Keratinocyte (primary cell): Measurements from ENCODE around the gene LRP1B. TPM values are rescaled to one million over a fixed set of nuclear protein-coding genes. Genes with fewer than 3 reads are reported as not detected.

Experiments
- DNase-seq: peaks from one replicate; pipeline ENCODE4 v3.0.0-alpha.2; 2011; ENCODE audit warnings: low read depth, missing footprints, low spot score
- FAIRE-seq: peaks from 2 replicates; lab custom pipeline; 2011; peaks lifted over from hg19 to GRCh38; lab: Jason Lieb, UNC
- H2AFZ ChIP-seq: 2 replicates; pipeline ENCODE4 v1.6.0; 2012; ENCODE audit warnings: low read length, control low read depth, inconsistent platforms; ENCODE audit not compliant: control insufficient read depth
- H3K27ac ChIP-seq: 2 replicates; pipeline ENCODE4 v1.5.1; 2011; ENCODE audit warnings: low read length; ENCODE audit not compliant: control insufficient read depth, insufficient read depth
- H3K27me3 ChIP-seq: 3 replicates; pipeline ENCODE4 v1.6.0; 2011; ENCODE audit warnings: low read length; ENCODE audit not compliant: control insufficient read depth, insufficient read depth; ENCODE audit errors: extremely low read depth
- H3K36me3 ChIP-seq, 2 experiments: 2 replicates in 1 of 2; 3 replicates in 1 of 2; pipeline ENCODE4 v1.5.1; 2011; ENCODE audit warnings: low read length in 2 of 2, mild to moderate bottlenecking in 1 of 2; ENCODE audit not compliant: control insufficient read depth in 2 of 2, insufficient read depth in 2 of 2; ENCODE audit errors: extremely low read depth in 1 of 2
- H3K4me1 ChIP-seq: 3 replicates; pipeline ENCODE4 v1.5.1; 2011; ENCODE audit warnings: low read length; ENCODE audit not compliant: control insufficient read depth, insufficient read depth; ENCODE audit errors: extremely low read depth
- H3K4me2 ChIP-seq: 3 replicates; pipeline ENCODE4 v1.6.0; 2011; ENCODE audit warnings: low read depth, low read length; ENCODE audit not compliant: control insufficient read depth, insufficient read depth; ENCODE audit errors: extremely low read depth
- H3K4me3 ChIP-seq, 3 experiments: fragments of 200-600 bp in 1 of 3; sonication (generic) in 1 of 3; 2 replicates in 2 of 3; 3 replicates in 1 of 3; pipeline ENCODE4 v1.5.1; 2011 to 2016; ENCODE audit warnings: low read length in 3 of 3, mild to moderate bottlenecking in 3 of 3, control low read depth in 2 of 3, inconsistent platforms in 1 of 3, low read depth in 1 of 3, mixed read lengths in 1 of 3, mixed run types in 1 of 3, moderate library complexity in 1 of 3; ENCODE audit not compliant: control insufficient read depth in 2 of 3, insufficient read depth in 2 of 3; ENCODE audit errors: extremely low read depth in 1 of 3
- H3K79me2 ChIP-seq: 2 replicates; pipeline ENCODE4 v1.6.0; 2012; ENCODE audit warnings: low read length; ENCODE audit not compliant: control insufficient read depth, insufficient read depth
- H3K9ac ChIP-seq: 3 replicates; pipeline ENCODE4 v1.6.0; 2011; ENCODE audit warnings: low read length; ENCODE audit not compliant: control insufficient read depth, insufficient read depth; ENCODE audit errors: extremely low read depth
- H3K9me1 ChIP-seq: 3 replicates; pipeline ENCODE4 v1.6.0; 2011; ENCODE audit warnings: low read length; ENCODE audit not compliant: control insufficient read depth, insufficient read depth; ENCODE audit errors: extremely low read depth
- H3K9me3 ChIP-seq: 2 replicates; pipeline ENCODE4 v1.5.1; 2012; ENCODE audit warnings: low read depth, low read length; ENCODE audit not compliant: control insufficient read depth
- H4K20me1 ChIP-seq: 3 replicates; pipeline ENCODE4 v1.6.0; 2011; ENCODE audit warnings: low read length; ENCODE audit not compliant: control insufficient read depth, insufficient read depth; ENCODE audit errors: extremely low read depth
- CTCF ChIP-seq, 3 experiments: IDR thresholded peaks in 1 of 3; conservative IDR thresholded peaks in 1 of 3; optimal IDR thresholded peaks in 1 of 3; 2 replicates in 2 of 3; 3 replicates in 1 of 3; pipeline versions ENCODE3 to v1.5.1; 2011; ENCODE audit warnings: low read length in 3 of 3, mild to moderate bottlenecking in 3 of 3, moderate library complexity in 2 of 3, control low read depth in 1 of 3, inconsistent platforms in 1 of 3; ENCODE audit not compliant: insufficient read depth in 2 of 3; ENCODE audit errors: extremely low read depth in 1 of 3
- EZH2 ChIP-seq: IDR thresholded peaks from one replicate; pipeline ENCODE4 v1.6.1; 2012; ENCODE audit warnings: inconsistent platforms, mild to moderate bottlenecking, low read length, moderate library complexity
- dilution Hi-C: fragments of 300-500 bp; cut with MboI; formaldehyde crosslinking; loops from one replicate; pipeline ENCODE4 v1.7.0; 2020; ENCODE audit warnings: low sequenced_read_pairs; ENCODE audit not compliant: extremely low pct_ligation_motif_present
- polyA plus RNA-seq, 5 experiments: library from polyadenylated mRNA; depleted of rRNA in 3 of 5; stranded (reverse) in 3 of 5; stranded (forward) in 1 of 5; unstranded in 1 of 5; fragments of >200 nt; gene quantifications; 1 replicate in 1 of 5; 2 replicates in 3 of 5; 3 replicates in 1 of 5; pipeline versions ENCODE4 v1.2.1 to v1.2.3, GENCODE V29; 2011 to 2012; ENCODE audit warnings: missing spikeins in 2 of 5, low read depth in 1 of 5, low replicate concordance in 1 of 5

Gene LRP1B
- polyA plus RNA-seq, 1 donor (not counting 4 experiments of a cell fraction or from before 2014, with no cell fraction given) = not detected

DNA sequence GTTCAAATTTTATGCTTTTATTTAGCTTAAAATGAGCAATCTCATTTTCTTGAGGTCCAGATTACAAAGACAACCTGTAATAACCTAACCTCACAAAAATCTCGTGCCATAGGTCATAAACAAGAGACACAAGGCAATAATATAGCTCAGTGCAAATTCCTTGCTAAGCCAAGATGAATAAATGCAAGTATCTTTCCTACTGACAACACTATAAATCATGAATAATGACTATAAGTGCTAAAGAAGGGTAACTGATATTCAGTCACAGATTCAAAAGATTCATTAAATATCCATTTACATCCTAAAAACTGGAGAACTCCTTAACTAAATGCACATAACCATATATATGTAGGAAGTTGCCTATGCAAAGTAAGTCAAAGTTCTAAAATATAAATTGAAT lies 1641.6 kb downstream of the LRP1B start:
- Histone ChIP-seq H3K4me3 (no peak overlapping the region), H3K36me3 (no peaks in the 10 kb centered on the region), H3K27ac (no peak overlapping the region), H3K27me3 (no peaks in the 10 kb centered on the region), H3K9ac (no peak overlapping the region), H2AFZ (no peak overlapping the region), H3K4me2 (no peak overlapping the region), H3K79me2 (no peaks in the 10 kb centered on the region), H3K9me3 (no peaks in the 10 kb centered on the region), H3K4me1 (no peaks in the 10 kb centered on the region), H4K20me1 (no peaks in the 10 kb centered on the region), H3K9me1 (no peaks in the 10 kb centered on the region)
- FAIRE-seq (no peak), DNase-seq (no peak)
- dilution Hi-C loops = no loop called here
- TF ChIP-seq EZH2 (no peak), CTCF (optimal IDR thresholded peaks at IDR 0.05 in 1 of 3, IDR thresholded peaks at IDR 0.05 in 1 of 3, conservative IDR thresholded peaks at IDR 0.05 in 1 of 3; ENCODE audit: extremely low read depth in 1 of 3, insufficient read depth in 2 of 3, low read length in 3 of 3) (no peak)

- no peaks in the 10 kb centered on the region for H3K4me1 ChIP-seq
- no peak overlapping the region for H3K4me3 ChIP-seq
- no peak overlapping the region for H3K9ac ChIP-seq
- H3K79me2 ChIP-seq = no peaks in the 10 kb centered on the region
- no peak for TF ChIP-seq EZH2
- no peak for TF ChIP-seq CTCF (optimal IDR thresholded peaks at IDR 0.05 in 1 of 3, IDR thresholded peaks at IDR 0.05 in 1 of 3, conservative IDR thresholded peaks at IDR 0.05 in 1 of 3; ENCODE audit: extremely low read depth in 1 of 3, insufficient read depth in 2 of 3, low read length in 3 of 3)
- FAIRE-seq (no peak), DNase-seq (no peak)
- H3K27me3 ChIP-seq = no peaks in the 10 kb centered on the region
- H3K27ac ChIP-seq = no peak overlapping the region
- no peaks in the 10 kb centered on the region for H3K36me3 ChIP-seq
- no peaks in the 10 kb centered on the region for H3K9me3 ChIP-seq
- dilution Hi-C loops = no loop called here
- H2AFZ ChIP-seq = no peak overlapping the region
- no peaks in the 10 kb centered on the region for H4K20me1 ChIP-seq
- H3K9me1 ChIP-seq = no peaks in the 10 kb centered on the region
- no peak overlapping the region for H3K4me2 ChIP-seq
Observed at GRCh38 chr2:140481136-140481535, 1649.7 kb downstream of the LRP1B start.
